GM21423 (cell line): ENCODE measurements around the gene SLC8B1.

Experiments
- ATAC-seq: cut with Tn5 transposase; IDR thresholded peaks from one replicate; pipeline ENCODE4 v1.9.1; 2021; ENCODE audit warnings: mild to moderate bottlenecking, moderate library complexity; ENCODE audit not compliant: unreplicated experiment

Gene SLC8B1

GRCh38 chr12:113334786-113335539 lies at the start of gene SLC8B1:
TSS of gene SLC8B1 (minus strand) at chr12:113335109. CDS start at chr12:113332878, 2,231 bp downstream.
- peak; percentile 96 for ATAC-seq

- ATAC-seq = no peak
These were observed 47.3 kb upstream of the SLC8B1 start for GRCh38 chr12:113382206-113382605.

- ATAC-seq = no peak
These were observed 46.3 kb upstream of the SLC8B1 start for GRCh38 chr12:113381220-113381619.

- ATAC-seq = no peak
These were observed 43.4 kb upstream of the SLC8B1 start for GRCh38 chr12:113378291-113378690.

- ATAC-seq = no peak
These were observed 40.0 kb upstream of the SLC8B1 start for GRCh38 chr12:113374823-113375428.

- no peak for ATAC-seq
These were observed 39.1 kb upstream of the SLC8B1 start for GRCh38 chr12:113373969-113374368.

GRCh38 chr12:113373440-113373839 lies 38.5 kb upstream of the SLC8B1 start:
- no peak for ATAC-seq

- ATAC-seq = no peak
These were observed 37.5 kb upstream of the SLC8B1 start for GRCh38 chr12:113372371-113372770.

GRCh38 chr12:113371808-113372207 lies 36.9 kb upstream of the SLC8B1 start:
- ATAC-seq = no peak

- no peak for ATAC-seq
These were observed 36.2 kb upstream of the SLC8B1 start for GRCh38 chr12:113370923-113371682.

- no peak for ATAC-seq
These were observed 34.6 kb upstream of the SLC8B1 start for GRCh38 chr12:113369391-113369985.

GRCh38 chr12:113368331-113368730 lies 33.4 kb upstream of the SLC8B1 start:
- no peak for ATAC-seq

- no peak for ATAC-seq
These were observed 31.9 kb upstream of the SLC8B1 start for GRCh38 chr12:113366827-113367226.

GRCh38 chr12:113365639-113366395 lies 30.9 kb upstream of the SLC8B1 start:
- no peak for ATAC-seq

GRCh38 chr12:113364698-113365097 lies 29.8 kb upstream of the SLC8B1 start:
- no peak for ATAC-seq

- ATAC-seq = no peak
These were observed 26.9 kb upstream of the SLC8B1 start for GRCh38 chr12:113361574-113362370.

- no peak for ATAC-seq
These were observed 25.2 kb upstream of the SLC8B1 start for GRCh38 chr12:113359939-113360748.

- ATAC-seq = no peak
These were observed 24.4 kb upstream of the SLC8B1 start for GRCh38 chr12:113359133-113359938.
